Activated T-cell treated with anti-CD3 and anti-CD28 coated beads, Interleukin-2, amount 50 U/mL, for 72 hours (primary cell): ENCODE measurements around the gene BRAF. TPM values are rescaled to one million over a fixed set of nuclear protein-coding genes. Genes with fewer than 3 reads are reported as not detected.
A peak's percentile ranks its signal among the peaks of the same experiment; 100 is the strongest.
"Not testable (repeated sequence)": the region's sequence is repeated elsewhere in the genome, so short reads cannot be mapped to it uniquely, and the experiment has no call there.

Experiments
- ATAC-seq, 2 donors: fragments of 150-1000 bp; cut with Tn5 transposase; replicated peaks in 1 of 2; 2 replicates each; pipeline ENCODE4 v1.10.0; 2021; ENCODE audit warnings: moderate library complexity in 2 of 2, mild to moderate bottlenecking in 1 of 2
- DNase-seq, 2 donors: peaks; one replicate each; pipeline ENCODE4 v3.0.0; 2021 to 2022; ENCODE audit warnings: mixed read lengths in 1 of 2
- H3K27ac Mint-ChIP-seq: one replicate; pipeline ENCODE4 v1.8.0; 2022; ENCODE audit warnings: mild to moderate bottlenecking, moderate library complexity, mixed read lengths
- H3K27me3 Mint-ChIP-seq: one replicate; pipeline ENCODE4 v1.8.0; 2022; ENCODE audit warnings: low read depth, mixed read lengths
- H3K36me3 Mint-ChIP-seq, 2 donors: one replicate each; pipeline ENCODE4 v1.8.0; 2022; ENCODE audit warnings: mixed read lengths in 2 of 2, mild to moderate bottlenecking in 1 of 2; ENCODE audit not compliant: insufficient read depth in 2 of 2
- H3K4me1 Mint-ChIP-seq: one replicate; pipeline ENCODE4 v1.8.0; 2022; ENCODE audit warnings: low read depth, mixed read lengths
- H3K4me3 Mint-ChIP-seq, 2 donors: one replicate each; pipeline ENCODE4 v1.8.0; 2022; ENCODE audit warnings: mild to moderate bottlenecking in 2 of 2, mixed read lengths in 2 of 2, moderate library complexity in 2 of 2
- H3K9me3 Mint-ChIP-seq, 2 donors: one replicate each; pipeline ENCODE4 v1.8.0; 2022; ENCODE audit warnings: mixed read lengths in 2 of 2
- total RNA-seq, 2 donors: library from RNA; stranded (reverse); gene quantifications; one replicate each; pipeline ENCODE4 v1.2.3, GENCODE V29; 2022

The BRAF gene
- total RNA-seq, 2 donors from 2014 or later: 51.7 to 56.2 TPM

GRCh38 chr7:140927945-140928344, 3.2 kb upstream of the BRAF start:
- not testable (repeated sequence) for H3K4me1 Mint-ChIP-seq, H3K9me3 Mint-ChIP-seq, H3K27me3 Mint-ChIP-seq, H3K4me3 Mint-ChIP-seq, H3K36me3 Mint-ChIP-seq, ATAC-seq, DNase-seq, H3K27ac Mint-ChIP-seq

GRCh38 chr7:140927351-140927750, 2.6 kb upstream of the BRAF start:
- Mint-ChIP-seq H3K36me3 (peaks cover 2 to 3% of the 10 kb centered on the region in 2 donors), H3K27me3 (no peaks in the 10 kb centered on the region), H3K4me1 (no peaks in the 10 kb centered on the region), H3K27ac (no peak overlapping the region), H3K4me3 (no peak overlapping the region), H3K9me3 (no peaks in the 10 kb centered on the region)
- DNase-seq (no peak), ATAC-seq (no peak)

GRCh38 chr7:140926021-140926817, 1.5 kb upstream of the BRAF start:
- Mint-ChIP-seq H3K27me3 (no peaks in the 10 kb centered on the region), H3K27ac (no peak overlapping the region), H3K4me3 (no peak overlapping the region), H3K4me1 (no peaks in the 10 kb centered on the region), H3K9me3 (no peaks in the 10 kb centered on the region), H3K36me3 (peaks cover 2 to 3% of the 10 kb centered on the region in 2 donors)
- ATAC-seq: no peak
- DNase-seq: no peak

- Mint-ChIP-seq H3K9me3 (no peaks in the 10 kb centered on the region), H3K36me3 (peaks cover 2 to 3% of the 10 kb centered on the region in 2 donors), H3K4me3 (no peak overlapping the region), H3K27ac (no peak overlapping the region), H3K4me1 (peaks cover 7% of the 10 kb centered on the region), H3K27me3 (no peaks in the 10 kb centered on the region)
- DNase-seq (peak; percentile 79 to 80), ATAC-seq (peak; percentile 78 to 79)
These were observed 509 bp downstream of the BRAF start for GRCh38 chr7:140924019-140924820.

GRCh38 chr7:140923358-140924006, 1.2 kb downstream of the BRAF start:
- DNase-seq (no peak), ATAC-seq (no peak)
- H3K4me3 Mint-ChIP-seq: no peak overlapping the region
- peaks cover 7% of the 10 kb centered on the region for H3K4me1 Mint-ChIP-seq
- H3K27me3 Mint-ChIP-seq: no peaks in the 10 kb centered on the region
- H3K36me3 Mint-ChIP-seq: peaks cover 3 to 4% of the 10 kb centered on the region in 2 donors
- H3K9me3 Mint-ChIP-seq: no peaks in the 10 kb centered on the region
- H3K27ac Mint-ChIP-seq: no peak overlapping the region

GRCh38 chr7:140922741-140923345, 1.9 kb downstream of the BRAF start:
- no peak for ATAC-seq
- no peaks in the 10 kb centered on the region for H3K27me3 Mint-ChIP-seq
- no peak overlapping the region for H3K27ac Mint-ChIP-seq
- no peak for DNase-seq
- peaks cover 3 to 4% of the 10 kb centered on the region in 2 donors for H3K36me3 Mint-ChIP-seq
- H3K4me1 Mint-ChIP-seq: peaks cover 12% of the 10 kb centered on the region
- no peaks in the 10 kb centered on the region for H3K9me3 Mint-ChIP-seq
- no peak overlapping the region for H3K4me3 Mint-ChIP-seq

GRCh38 chr7:140920745-140921144, 4.0 kb downstream of the BRAF start:
- H3K36me3 Mint-ChIP-seq: peaks cover 3 to 4% of the 10 kb centered on the region in 2 donors
- peak overlapping the region in 1 of 2 donors; percentile 5 for H3K4me3 Mint-ChIP-seq
- H3K9me3 Mint-ChIP-seq: no peaks in the 10 kb centered on the region
- H3K27me3 Mint-ChIP-seq: no peaks in the 10 kb centered on the region
- peaks cover 33% of the 10 kb centered on the region for H3K4me1 Mint-ChIP-seq
- H3K27ac Mint-ChIP-seq: peak overlapping the region; percentile 58
- DNase-seq (no peak), ATAC-seq (no peak)

- no peaks in the 10 kb centered on the region for H3K27me3 Mint-ChIP-seq
- no peak overlapping the region for H3K27ac Mint-ChIP-seq
- no peak for DNase-seq
These were observed 6.5 kb downstream of the BRAF start for GRCh38 chr7:140918236-140918635.

GRCh38 chr7:140917258-140917657, 7.5 kb downstream of the BRAF start:
- DNase-seq (no peak), ATAC-seq (no peak)
- H3K27ac Mint-ChIP-seq: no peak overlapping the region
- no peak overlapping the region for H3K4me3 Mint-ChIP-seq
- H3K9me3 Mint-ChIP-seq: no peaks in the 10 kb centered on the region
- H3K27me3 Mint-ChIP-seq: no peaks in the 10 kb centered on the region
- peaks cover 0 to 4% of the 10 kb centered on the region in 2 donors for H3K36me3 Mint-ChIP-seq
- peaks cover 55% of the 10 kb centered on the region for H3K4me1 Mint-ChIP-seq

More at GRCh38 chr7:140918236-140918635, 6.5 kb downstream of the BRAF start:
- no peaks in the 10 kb centered on the region for H3K9me3 Mint-ChIP-seq
- no peak overlapping the region for H3K4me3 Mint-ChIP-seq
- H3K36me3 Mint-ChIP-seq: peaks cover 0 to 4% of the 10 kb centered on the region in 2 donors
- no peak for ATAC-seq
- peaks cover 45% of the 10 kb centered on the region for H3K4me1 Mint-ChIP-seq

GRCh38 chr7:140915935-140916555, 8.7 kb downstream of the BRAF start:
- DNase-seq (no peak), ATAC-seq (peak in 1 of 2 donors; percentile 45)
- Mint-ChIP-seq H3K27ac (no peak overlapping the region), H3K4me1 (peaks cover 60% of the 10 kb centered on the region), H3K27me3 (no peaks in the 10 kb centered on the region), H3K36me3 (peaks cover 0 to 4% of the 10 kb centered on the region in 2 donors), H3K4me3 (no peak overlapping the region), H3K9me3 (no peaks in the 10 kb centered on the region)

- peaks cover 60% of the 10 kb centered on the region for H3K4me1 Mint-ChIP-seq
- ATAC-seq: no peak
- H3K27ac Mint-ChIP-seq: no peak overlapping the region
These were observed 10.6 kb downstream of the BRAF start for GRCh38 chr7:140914083-140914482.

GRCh38 chr7:140913596-140913928, 11.2 kb downstream of the BRAF start:
- not testable (repeated sequence) for H3K4me3 Mint-ChIP-seq, H3K36me3 Mint-ChIP-seq, ATAC-seq, H3K27ac Mint-ChIP-seq, H3K9me3 Mint-ChIP-seq, DNase-seq, H3K27me3 Mint-ChIP-seq
- H3K4me1 Mint-ChIP-seq: peaks cover 60% of the 10 kb centered on the region

More at GRCh38 chr7:140914083-140914482, 10.6 kb downstream of the BRAF start:
- Mint-ChIP-seq H3K27me3 (no peaks in the 10 kb centered on the region), H3K36me3 (peaks cover 0 to 8% of the 10 kb centered on the region in 2 donors), H3K9me3 (no peaks in the 10 kb centered on the region), H3K4me3 (no peak overlapping the region)
- DNase-seq: no peak
